ENCODE measurements around the gene LMBRD1.

The LMBRD1 gene

GRCh38 chr6:69816569-69816968, 19.8 kb upstream of the LMBRD1 start:
- DNase-seq (ENCODE audit: low spot score), result no peak
- no peaks in the 10 kb centered on the region for H3K9me3 ChIP-seq (ENCODE audit: severe bottlenecking)
- H3K36me3 ChIP-seq (ENCODE audit: low read depth), result no peaks in the 10 kb centered on the region
- H3K4me3 ChIP-seq (ENCODE audit: severe bottlenecking), result no peak overlapping the region
- H3K4me1 ChIP-seq (ENCODE audit: insufficient read depth, poor library complexity, severe bottlenecking), result no peaks in the 10 kb centered on the region
- ATAC-seq (ENCODE audit: low read depth), result no peak
- TF ChIP-seq, protein P1, sequence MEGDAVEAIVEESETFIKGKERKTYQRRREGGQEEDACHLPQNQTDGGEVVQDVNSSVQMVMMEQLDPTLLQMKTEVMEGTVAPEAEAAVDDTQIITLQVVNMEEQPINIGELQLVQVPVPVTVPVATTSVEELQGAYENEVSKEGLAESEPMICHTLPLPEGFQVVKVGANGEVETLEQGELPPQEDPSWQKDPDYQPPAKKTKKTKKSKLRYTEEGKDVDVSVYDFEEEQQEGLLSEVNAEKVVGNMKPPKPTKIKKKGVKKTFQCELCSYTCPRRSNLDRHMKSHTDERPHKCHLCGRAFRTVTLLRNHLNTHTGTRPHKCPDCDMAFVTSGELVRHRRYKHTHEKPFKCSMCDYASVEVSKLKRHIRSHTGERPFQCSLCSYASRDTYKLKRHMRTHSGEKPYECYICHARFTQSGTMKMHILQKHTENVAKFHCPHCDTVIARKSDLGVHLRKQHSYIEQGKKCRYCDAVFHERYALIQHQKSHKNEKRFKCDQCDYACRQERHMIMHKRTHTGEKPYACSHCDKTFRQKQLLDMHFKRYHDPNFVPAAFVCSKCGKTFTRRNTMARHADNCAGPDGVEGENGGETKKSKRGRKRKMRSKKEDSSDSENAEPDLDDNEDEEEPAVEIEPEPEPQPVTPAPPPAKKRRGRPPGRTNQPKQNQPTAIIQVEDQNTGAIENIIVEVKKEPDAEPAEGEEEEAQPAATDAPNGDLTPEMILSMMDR (IDR thresholded peaks at IDR 0.05; ENCODE audit: poor library complexity, severe bottlenecking), result no peak
- no peak overlapping the region for H3K27ac ChIP-seq (ENCODE audit: poor library complexity, severe bottlenecking)
- no peaks in the 10 kb centered on the region for H3K27me3 ChIP-seq (ENCODE audit: insufficient read depth, poor library complexity, severe bottlenecking)

- TF ChIP-seq, protein P1 (IDR thresholded peaks at IDR 0.05; ENCODE audit: poor library complexity, severe bottlenecking), result no peak
- no peak overlapping the region for H3K4me3 ChIP-seq (ENCODE audit: severe bottlenecking)
- ATAC-seq (ENCODE audit: low read depth), result no peak
- DNase-seq (ENCODE audit: low spot score), result no peak
- no peaks in the 10 kb centered on the region for H3K9me3 ChIP-seq (ENCODE audit: severe bottlenecking)
- H3K36me3 ChIP-seq (ENCODE audit: low read depth), result no peaks in the 10 kb centered on the region
- no peaks in the 10 kb centered on the region for H3K27me3 ChIP-seq (ENCODE audit: insufficient read depth, poor library complexity, severe bottlenecking)
- no peak overlapping the region for H3K27ac ChIP-seq (ENCODE audit: poor library complexity, severe bottlenecking)
- H3K4me1 ChIP-seq (ENCODE audit: insufficient read depth, poor library complexity, severe bottlenecking), result no peaks in the 10 kb centered on the region
These were observed 19.2 kb upstream of the LMBRD1 start for GRCh38 chr6:69816026-69816425.

GRCh38 chr6:69813508-69813907, 16.7 kb upstream of the LMBRD1 start:
- DNase-seq (ENCODE audit: low spot score) (no peak), ATAC-seq (ENCODE audit: low read depth) (no peak)
- H3K4me3 ChIP-seq (ENCODE audit: severe bottlenecking), result no peak overlapping the region
- H3K27me3 ChIP-seq (ENCODE audit: insufficient read depth, poor library complexity, severe bottlenecking), result no peaks in the 10 kb centered on the region
- H3K9me3 ChIP-seq (ENCODE audit: severe bottlenecking), result no peaks in the 10 kb centered on the region
- TF ChIP-seq, protein P1 (IDR thresholded peaks at IDR 0.05; ENCODE audit: poor library complexity, severe bottlenecking), result no peak
- no peaks in the 10 kb centered on the region for H3K4me1 ChIP-seq (ENCODE audit: insufficient read depth, poor library complexity, severe bottlenecking)
- H3K36me3 ChIP-seq (ENCODE audit: low read depth), result no peaks in the 10 kb centered on the region
- no peak overlapping the region for H3K27ac ChIP-seq (ENCODE audit: poor library complexity, severe bottlenecking)

DNA sequence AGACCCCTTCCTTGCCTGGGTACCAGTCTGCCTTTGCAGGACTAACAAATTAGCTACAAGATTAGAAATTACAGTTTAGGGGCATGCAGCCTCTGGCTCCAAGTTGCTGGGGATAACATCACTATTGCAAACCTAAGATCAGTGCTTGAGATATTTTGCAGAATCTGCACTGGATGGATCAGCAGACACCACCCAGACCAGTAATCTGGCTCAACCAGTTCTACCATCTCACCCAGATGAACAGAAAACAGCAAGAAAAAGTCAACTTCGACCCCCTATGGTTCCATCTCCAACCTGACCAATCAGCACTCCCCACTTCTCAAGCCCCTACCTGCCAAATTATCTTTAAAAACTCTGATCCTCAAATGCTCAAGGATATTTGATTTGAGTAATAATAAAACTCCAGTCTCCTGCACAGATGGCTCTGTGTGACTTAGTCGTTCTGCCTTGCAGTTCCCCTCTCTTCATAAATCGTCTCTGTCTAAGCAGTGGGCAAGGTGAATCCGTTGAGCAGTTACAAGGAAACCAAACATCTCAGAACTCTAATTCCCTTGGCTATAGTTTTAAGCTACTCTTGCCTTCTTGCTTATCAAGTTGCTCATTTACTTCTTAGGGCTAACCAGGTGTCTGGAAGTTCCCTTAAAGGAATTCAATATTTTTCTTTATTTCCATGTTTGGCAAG, 16.1 kb upstream of the LMBRD1 start:
- Histone ChIP-seq H3K4me3 (ENCODE audit: severe bottlenecking) (no peak overlapping the region), H3K27me3 (ENCODE audit: insufficient read depth, poor library complexity, severe bottlenecking) (no peaks in the 10 kb centered on the region), H3K4me1 (ENCODE audit: insufficient read depth, poor library complexity, severe bottlenecking) (no peaks in the 10 kb centered on the region), H3K9me3 (ENCODE audit: severe bottlenecking) (no peaks in the 10 kb centered on the region), H3K27ac (ENCODE audit: poor library complexity, severe bottlenecking) (no peak overlapping the region), H3K36me3 (ENCODE audit: low read depth) (no peaks in the 10 kb centered on the region)
- DNase-seq (ENCODE audit: low spot score), result no peak
- no peak for ATAC-seq (ENCODE audit: low read depth)
- TF ChIP-seq, protein P1 (IDR thresholded peaks at IDR 0.05; ENCODE audit: poor library complexity, severe bottlenecking), result no peak

- ATAC-seq (ENCODE audit: low read depth) (no peak), DNase-seq (ENCODE audit: low spot score) (no peak)
- Histone ChIP-seq H3K9me3 (ENCODE audit: severe bottlenecking) (no peaks in the 10 kb centered on the region), H3K27me3 (ENCODE audit: insufficient read depth, poor library complexity, severe bottlenecking) (no peaks in the 10 kb centered on the region), H3K36me3 (ENCODE audit: low read depth) (no peaks in the 10 kb centered on the region), H3K4me3 (ENCODE audit: severe bottlenecking) (no peak overlapping the region), H3K4me1 (ENCODE audit: insufficient read depth, poor library complexity, severe bottlenecking) (no peaks in the 10 kb centered on the region), H3K27ac (ENCODE audit: poor library complexity, severe bottlenecking) (no peak overlapping the region)
- TF ChIP-seq, protein P1 (IDR thresholded peaks at IDR 0.05; ENCODE audit: poor library complexity, severe bottlenecking), result no peak
These were observed 6.2 kb upstream of the LMBRD1 start for GRCh38 chr6:69802995-69803394.

Data from RWPE2 (cell line).